Astrocyte of the spinal cord (primary cell): Measurements from ENCODE around the gene CWC15.
A peak's percentile ranks its signal among the peaks of the same experiment; 100 is the strongest.

Experiments used
- DNase-seq: peaks from one replicate; pipeline ENCODE4 v3.0.0; 2011; ENCODE audit warnings: low read depth, low spot score
- H3K4me3 ChIP-seq: 2 replicates; pipeline ENCODE4 v1.5.1; 2011; ENCODE audit warnings: low read depth, mild to moderate bottlenecking, low read length, moderate library complexity
- CTCF ChIP-seq: IDR thresholded peaks from 2 replicates; pipeline ENCODE4 v1.5.1; 2012; ENCODE audit warnings: low read depth, mild to moderate bottlenecking, low read length, inconsistent platforms
- in situ Hi-C: cut with HindIII; loops from 2 replicates; pipeline ENCODE4 v1.10.0; 2017; ENCODE audit warnings: low sequenced_read_pairs

The CWC15 gene

DNA sequence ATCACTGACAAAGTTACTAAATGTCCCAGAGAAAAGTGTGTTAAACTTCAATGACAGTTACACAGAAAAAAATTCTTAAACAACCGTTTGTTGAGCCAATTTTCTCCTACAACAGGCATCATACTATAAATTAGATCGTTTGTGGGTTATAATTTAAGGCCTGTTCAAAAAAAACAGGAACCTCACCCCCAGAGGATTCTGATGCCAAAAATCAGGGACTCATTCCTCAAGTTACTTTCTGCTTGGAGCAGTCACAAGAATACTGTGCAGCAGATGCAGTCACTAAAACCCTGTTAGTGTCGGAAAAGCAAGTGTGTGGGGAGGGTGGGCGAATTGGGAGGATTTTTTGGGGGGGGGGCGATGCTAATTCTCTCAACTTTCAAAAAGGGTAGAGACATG is 657 bp downstream of the CWC15 start:
- TF ChIP-seq CTCF: no peak

DNA sequence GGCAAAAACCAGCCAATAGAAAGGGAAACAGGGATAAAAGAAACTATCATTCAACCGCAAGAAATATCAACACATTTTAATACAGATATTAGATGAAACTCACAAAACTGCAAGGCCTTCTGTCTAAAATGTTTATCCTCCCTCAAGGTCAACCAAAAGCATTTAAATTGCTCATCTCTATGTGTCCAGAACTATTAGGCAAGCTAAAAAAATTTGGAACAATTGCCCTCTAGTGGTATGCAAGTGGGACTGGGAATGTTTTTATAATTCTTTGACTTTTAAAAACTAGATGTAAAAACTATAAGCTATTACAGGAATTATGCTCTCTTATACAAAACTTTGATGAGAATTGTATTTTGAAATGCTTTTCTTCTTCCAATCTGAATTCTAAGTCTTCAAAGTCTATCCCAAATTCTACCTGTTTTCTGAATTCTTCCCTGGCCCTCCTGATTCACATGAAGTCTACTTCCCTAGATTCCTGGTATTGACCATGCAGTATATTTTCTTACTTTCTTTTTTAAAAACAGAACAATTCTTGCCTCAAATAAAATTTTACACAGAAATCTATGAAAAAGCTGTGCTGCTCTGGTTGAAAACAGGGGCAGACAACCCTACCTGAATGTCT is 4.9 kb downstream of the CWC15 start:
- TF ChIP-seq CTCF: peak; percentile 69
- in situ Hi-C loops: no loop called here
- H3K4me3 ChIP-seq: no peak overlapping the region
- DNase-seq: peak; percentile 58

More for the DNA sequence above, 657 bp downstream of the CWC15 start:
- in situ Hi-C loops: no loop called here
- no peak for DNase-seq
- H3K4me3 ChIP-seq: peak overlapping the region; percentile 91

DNA sequence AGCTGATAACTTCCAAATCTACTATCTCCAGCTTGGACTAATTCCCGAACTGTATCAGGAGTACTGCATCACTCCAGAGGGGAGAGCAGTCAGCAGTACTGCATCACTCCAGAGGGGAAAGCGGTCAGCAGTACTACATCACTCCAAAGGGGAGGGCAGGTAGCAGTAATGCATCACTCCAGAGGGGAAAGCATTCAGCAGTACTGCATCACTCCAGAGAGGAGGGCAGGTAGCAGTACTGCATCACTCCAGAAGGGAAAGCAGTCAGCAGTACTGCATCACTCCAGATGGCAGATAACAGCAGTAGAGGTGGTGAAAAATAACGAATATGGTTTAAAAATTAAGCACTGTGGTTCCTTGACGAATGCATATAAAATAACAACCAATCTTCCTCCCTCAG is 8.4 kb downstream of the CWC15 start:
- DNase-seq: no peak
- in situ Hi-C loops: no loop called here
- no peak for TF ChIP-seq CTCF
- H3K4me3 ChIP-seq: no peak overlapping the region

DNA sequence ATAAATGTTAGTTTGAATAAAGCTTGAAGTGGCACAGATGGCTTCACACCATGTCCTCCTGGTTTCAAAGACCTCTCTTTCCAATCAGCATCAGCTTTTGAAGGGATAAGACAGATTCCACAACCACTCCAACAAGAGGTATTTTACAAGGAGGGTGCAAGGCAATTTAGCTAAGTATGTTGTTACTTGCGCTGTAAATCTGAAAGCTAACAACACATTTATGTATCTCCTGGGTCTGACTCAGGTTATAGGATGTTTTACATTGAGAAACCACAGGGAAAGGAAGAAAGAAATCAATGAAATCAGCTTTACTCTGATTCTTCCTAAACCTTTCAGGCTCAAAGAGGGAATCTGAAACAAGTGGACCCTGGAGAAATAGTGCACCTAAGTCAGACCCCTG is 12.1 kb downstream of the CWC15 start:
- no peak for DNase-seq
- H3K4me3 ChIP-seq: no peak overlapping the region
- no peak for TF ChIP-seq CTCF
- in situ Hi-C loops: no loop called here

DNA sequence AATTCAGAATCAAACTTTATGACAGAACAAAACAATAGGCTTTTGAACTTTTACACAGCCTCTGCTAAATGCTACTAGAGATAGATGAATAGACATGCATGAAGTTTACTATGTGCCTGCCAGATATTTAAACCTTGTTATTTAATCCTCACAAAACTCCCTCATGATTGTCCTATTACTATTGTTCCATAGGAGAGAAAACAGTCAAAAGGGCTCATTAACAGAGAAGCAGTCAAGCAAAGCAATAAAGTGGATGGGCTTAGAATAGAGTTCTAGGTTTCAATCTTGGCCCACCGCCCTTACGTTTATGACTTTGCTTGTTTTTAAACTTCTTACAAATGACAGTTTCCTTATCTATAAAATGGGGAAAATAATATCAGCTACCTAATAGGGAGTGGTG is 12.9 kb downstream of the CWC15 start:
- TF ChIP-seq CTCF: no peak
- DNase-seq: no peak
- H3K4me3 ChIP-seq: no peak overlapping the region
- in situ Hi-C loops: no loop called here

GRCh38 chr11:94959179-94959578 is 14.2 kb downstream of the CWC15 start:
- in situ Hi-C loops: no loop called here
- no peak for TF ChIP-seq CTCF
- no peak overlapping the region for H3K4me3 ChIP-seq
- no peak for DNase-seq
